Measurements from ENCODE around the gene ASPHD1. TPM values are rescaled to one million over a fixed set of nuclear protein-coding genes. Genes with fewer than 3 reads are reported as not detected.
A peak's percentile ranks its signal among the peaks of the same experiment; 100 is the strongest.

ASPHD1 gene
- polyA plus RNA-seq, 1 of the 3 experiments (the other 2 are of a cell fraction), result 35.1 TPM

- TF ChIP-seq RAD21 (IDR thresholded peaks at IDR 0.05; ENCODE audit: low read length), result no peak
- no peak for TF ChIP-seq FOXM1 (IDR thresholded peaks at IDR 0.05; ENCODE audit: low read depth)
- no peak for TF ChIP-seq MEF2A (IDR thresholded peaks at IDR 0.05; ENCODE audit: borderline replicate concordance, low read depth)
- no peak for TF ChIP-seq FOSL2 (IDR thresholded peaks at IDR 0.05; ENCODE audit: borderline replicate concordance, low read depth)
- no peak for TF ChIP-seq NRF1 (IDR thresholded peaks at IDR 0.05; ENCODE audit: low read depth, low read length)
- no peak for TF ChIP-seq MAX (IDR thresholded peaks at IDR 0.05; ENCODE audit: low read depth)
These were observed 1.3 kb upstream of the ASPHD1 start (continued) for GRCh38 chr16:29898804-29899515.

DNA sequence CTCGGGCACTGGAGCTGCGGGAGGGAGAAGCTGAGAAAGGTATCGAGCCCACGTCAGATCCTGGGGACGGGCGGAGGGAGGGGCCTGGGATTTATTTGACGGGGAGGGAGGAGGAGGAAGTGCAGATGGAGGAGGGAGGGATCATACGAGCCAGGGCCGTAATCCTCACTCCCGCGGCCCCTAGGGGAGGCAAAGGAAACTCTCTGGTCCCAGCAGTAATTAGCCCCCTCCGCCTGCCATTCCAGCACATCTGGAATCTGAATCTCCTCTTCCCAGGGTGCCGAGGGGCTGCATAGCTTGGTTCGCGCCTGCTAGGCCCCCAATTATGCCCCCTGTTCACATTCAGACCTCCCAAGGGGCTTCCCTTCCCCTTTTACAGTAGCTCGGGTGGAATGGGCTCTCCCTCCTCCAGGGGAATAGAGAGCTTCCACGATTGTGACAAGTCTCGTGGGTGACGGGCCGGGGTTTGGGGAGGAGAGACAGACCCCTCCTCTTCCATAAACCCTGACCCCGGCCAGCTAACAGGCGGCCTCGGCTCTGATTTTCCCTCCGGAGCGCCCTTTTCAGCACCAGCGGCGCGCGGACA, 679 bp upstream of the ASPHD1 start, which contains the start of gene SEZ6L2:
Gene SEZ6L2 (minus strand): TSS at position 35 of the 586 bp plus-strand sequence. CDS start 531 bp downstream, outside the sequence.
- Histone ChIP-seq H3K4me1 (ENCODE audit: control insufficient read depth in 1 of 2, insufficient read depth in 2 of 2, low read depth in 1 of 2, low read length in 1 of 2) (peaks cover 0 to 20% of the 10 kb centered on the region in 2 experiments; a peak in 1 of 4 replicates), H3K9me3 (no peaks in the 10 kb centered on the region), H3K27me3 (ENCODE audit: insufficient read depth) (no peaks in the 10 kb centered on the region), H3F3A (replicated peaks; ENCODE audit: insufficient read depth) (peaks cover 15% of the 10 kb centered on the region), H2AFZ (ENCODE audit: low read depth) (peak within 1 kb of the TSS; percentile 96), H3K4me3 (ENCODE audit: low read depth in 2 of 2, low read length in 1 of 2) (peak within 1 kb of the TSS; percentile 54 to 89), H3K4me2 (peak within 1 kb of the TSS; percentile 100), H3K36me3 (replicated peaks in 1 of 2; ENCODE audit: control insufficient read depth in 1 of 2, insufficient read depth in 2 of 2, low read length in 1 of 2) (peaks cover 4 to 5% of the 10 kb centered on the region in 2 experiments), H3K9me2 (no peaks in the 10 kb centered on the region), H3K79me2 (ENCODE audit: insufficient read depth) (peaks cover 39% of the 10 kb centered on the region), H4K20me1 (ENCODE audit: insufficient read depth) (0 out of 2 replicates have a peak, but pooled peaks cover 3% of the 10 kb centered on the region), H3K27ac (ENCODE audit: low read depth in 2 of 2, low read length in 1 of 2) (peak within 1 kb of the TSS; percentile 90 to 94), H3K9ac (peak within 1 kb of the TSS; percentile 87)
- ChIA-PET CTCF (interaction anchor here (0.9 to 3.3 kb wide), 14 partner anchors 8 to 132 kb away, joined by 3 to 14 read pairs (median 4); partner anchors contain the start of genes CDIPT, KCTD13, PAGR1 and PRRT2), POLR2A (interaction anchor here (0.5 to 3.2 kb wide), 10 partner anchors 12 to 1078 kb away, joined by 3 to 12 read pairs (median 3); partner anchors contain the start of genes HIRIP3, KIF22 and TAOK2)
- WGBS (ENCODE audit: low lambda C conversion rate), result 1% methylated on average over 16 of the region's 29 CpGs
- peak; percentile 95 for DNase-seq
- TF ChIP-seq TCF12 (IDR thresholded peaks at IDR 0.05) (no peak), YY1 (IDR thresholded peaks at IDR 0.05; ENCODE audit: low read depth) (no peak), SMC3 (IDR thresholded peaks at IDR 0.05; ENCODE audit: low read depth, low read length) (no peak), MXI1 (IDR thresholded peaks at IDR 0.05; ENCODE audit: low read depth, low read length) (peak; percentile 26), SIN3A (IDR thresholded peaks at IDR 0.05; ENCODE audit: borderline replicate concordance, low read depth, low read length) (0 out of 2 replicates have a peak, but pooled peaks have one; percentile 49), ZBTB33 (IDR thresholded peaks at IDR 0.05; ENCODE audit: borderline replicate concordance, low read depth) (no peak), EZH2phosphoT487 (IDR thresholded peaks at IDR 0.05; ENCODE audit: borderline replicate concordance, low read depth) (no peak), MEF2A (IDR thresholded peaks at IDR 0.05; ENCODE audit: borderline replicate concordance, low read depth) (no peak), CTCF (IDR thresholded peaks at IDR 0.05) (peak; percentile 46), FOSL2 (IDR thresholded peaks at IDR 0.05; ENCODE audit: borderline replicate concordance, low read depth) (no peak), USF2 (IDR thresholded peaks at IDR 0.05; ENCODE audit: borderline replicate concordance, low read depth, low read length) (no peak), GATA2 (CRISPR knock-in tag; IDR thresholded peaks at IDR 0.05) (no peak), EP300 (IDR thresholded peaks at IDR 0.05; ENCODE audit: borderline replicate concordance in 1 of 2, low read depth in 1 of 2, low read length in 1 of 2) (no peak), RCOR1 (IDR thresholded peaks at IDR 0.05; ENCODE audit: low read length) (peak; percentile 77), TEAD4 (IDR thresholded peaks at IDR 0.05; ENCODE audit: borderline replicate concordance, insufficient read depth) (no peak), TAF1 (IDR thresholded peaks at IDR 0.05; ENCODE audit: borderline replicate concordance, low read depth, low read length) (no peak; the same call in 1 of the 2 replicates), RXRA (IDR thresholded peaks at IDR 0.05; ENCODE audit: borderline replicate concordance, low read depth) (no peak), USF1 (IDR thresholded peaks at IDR 0.05; ENCODE audit: borderline replicate concordance, low read depth) (no peak)
- TF ChIP-seq, protein P1, sequence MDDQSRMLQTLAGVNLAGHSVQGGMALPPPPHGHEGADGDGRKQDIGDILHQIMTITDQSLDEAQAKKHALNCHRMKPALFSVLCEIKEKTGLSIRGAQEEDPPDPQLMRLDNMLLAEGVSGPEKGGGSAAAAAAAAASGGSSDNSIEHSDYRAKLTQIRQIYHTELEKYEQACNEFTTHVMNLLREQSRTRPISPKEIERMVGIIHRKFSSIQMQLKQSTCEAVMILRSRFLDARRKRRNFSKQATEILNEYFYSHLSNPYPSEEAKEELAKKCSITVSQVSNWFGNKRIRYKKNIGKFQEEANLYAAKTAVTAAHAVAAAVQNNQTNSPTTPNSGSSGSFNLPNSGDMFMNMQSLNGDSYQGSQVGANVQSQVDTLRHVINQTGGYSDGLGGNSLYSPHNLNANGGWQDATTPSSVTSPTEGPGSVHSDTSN (IDR thresholded peaks at IDR 0.05), result 0 out of 2 replicates have a peak, but pooled peaks have one; percentile 14

Measured in SK-N-SH (cell line).